ENCODE data around the gene SOX6. TPM values are rescaled to one million over a fixed set of nuclear protein-coding genes. Genes with fewer than 3 reads are reported as not detected.
"Not testable (repeated sequence)": the region's sequence is repeated elsewhere in the genome, so short reads cannot be mapped to it uniquely, and the experiment has no call there.

Gene SOX6
- polyA plus RNA-seq, 1 donor = 22.8 TPM

DNA sequence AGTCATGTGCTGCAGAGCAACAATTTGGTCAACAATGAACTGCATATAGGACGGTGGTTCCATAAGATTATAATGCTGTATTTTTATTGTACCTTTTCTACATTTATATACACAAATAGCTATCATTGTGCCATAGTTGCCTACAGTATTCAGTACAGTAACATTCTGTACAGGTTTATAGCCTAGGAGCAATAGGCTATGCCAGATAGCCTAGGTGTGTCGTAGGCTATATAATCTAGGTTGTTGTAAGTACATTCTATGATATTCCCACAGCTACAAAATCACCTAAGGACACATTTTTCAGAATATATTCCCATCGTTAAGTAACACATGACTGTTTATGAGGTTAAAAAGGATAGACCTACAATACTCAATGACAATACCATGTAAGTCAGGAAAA is 423.9 kb downstream of the SOX6 start:
- no peak for DNase-seq (ENCODE audit: low read depth)

DNA sequence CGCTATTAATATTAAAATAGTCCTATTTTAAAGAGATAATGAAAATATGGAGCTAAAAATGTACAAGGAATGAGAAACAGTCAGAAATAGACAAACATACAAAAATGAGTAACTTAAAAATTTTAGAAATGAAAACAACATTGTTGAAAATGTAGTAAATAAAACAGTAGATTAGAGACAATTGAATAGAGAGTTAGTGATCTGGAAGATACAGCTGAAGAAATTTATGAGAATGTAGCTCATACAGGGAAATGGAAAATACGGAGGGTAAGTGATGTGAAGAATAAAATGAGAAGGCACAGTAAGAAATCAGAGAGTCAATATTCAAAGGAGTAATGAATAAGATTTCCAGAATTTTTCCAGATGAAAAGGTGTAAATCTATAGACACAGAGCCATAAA is 424.8 kb downstream of the SOX6 start:
- no peak for DNase-seq (ENCODE audit: low read depth)

DNA sequence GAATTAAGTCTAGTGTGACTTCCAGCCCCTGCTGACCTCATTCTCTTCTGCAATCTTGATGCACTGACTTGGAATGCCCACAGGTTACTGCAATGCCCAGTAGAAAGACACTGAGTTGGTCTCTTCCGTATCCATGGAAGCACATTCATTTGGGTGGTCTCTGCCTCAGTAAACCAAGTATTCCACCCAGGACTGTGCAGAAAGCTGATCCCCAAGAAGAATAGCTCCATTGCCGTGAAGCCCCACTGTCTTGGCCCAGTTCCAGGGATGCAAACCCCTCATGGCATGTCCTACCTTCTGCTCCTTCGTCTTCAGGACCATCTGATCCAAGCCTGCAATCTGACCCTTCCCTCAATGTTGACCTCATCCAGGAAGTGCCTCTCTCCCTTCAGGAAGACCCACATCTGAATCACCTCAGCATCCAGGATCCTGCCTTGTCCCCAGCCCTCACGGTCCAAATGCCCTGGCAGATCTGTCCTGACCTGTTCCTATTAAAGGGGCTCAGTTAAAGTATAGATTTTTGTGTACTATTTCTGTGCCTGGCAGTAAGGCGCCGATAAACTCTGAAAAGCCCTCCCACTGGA is 425.8 kb downstream of the SOX6 start:
- no peak for DNase-seq (ENCODE audit: low read depth)

GRCh38 chr11:15929371-15929901 is 426.9 kb downstream of the SOX6 start:
- no peak for DNase-seq (ENCODE audit: low read depth)

DNA sequence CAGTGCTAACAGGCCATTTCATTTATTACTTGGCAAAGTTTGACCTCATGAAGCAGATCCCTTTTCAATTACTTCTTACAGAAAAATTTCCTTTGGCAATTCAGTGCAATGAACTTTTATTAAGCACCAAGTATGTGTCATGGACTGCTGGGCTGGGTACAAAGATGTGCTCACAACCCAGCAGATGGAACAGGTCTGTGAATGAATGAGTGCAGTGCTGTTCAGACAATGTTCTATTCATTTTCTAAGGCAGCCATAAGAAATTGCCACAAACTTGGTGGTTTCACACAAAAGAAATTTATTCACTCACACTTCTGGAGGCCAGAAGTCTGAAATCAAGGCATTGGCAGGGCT is 428.5 kb downstream of the SOX6 start:
- DNase-seq (ENCODE audit: low read depth) = no peak

GRCh38 chr11:15927196-15927863 is 429.0 kb downstream of the SOX6 start:
- no peak for DNase-seq (ENCODE audit: low read depth)

- no peak for DNase-seq (ENCODE audit: low read depth)
These were observed 430.3 kb downstream of the SOX6 start for GRCh38 chr11:15926071-15926470.

DNA sequence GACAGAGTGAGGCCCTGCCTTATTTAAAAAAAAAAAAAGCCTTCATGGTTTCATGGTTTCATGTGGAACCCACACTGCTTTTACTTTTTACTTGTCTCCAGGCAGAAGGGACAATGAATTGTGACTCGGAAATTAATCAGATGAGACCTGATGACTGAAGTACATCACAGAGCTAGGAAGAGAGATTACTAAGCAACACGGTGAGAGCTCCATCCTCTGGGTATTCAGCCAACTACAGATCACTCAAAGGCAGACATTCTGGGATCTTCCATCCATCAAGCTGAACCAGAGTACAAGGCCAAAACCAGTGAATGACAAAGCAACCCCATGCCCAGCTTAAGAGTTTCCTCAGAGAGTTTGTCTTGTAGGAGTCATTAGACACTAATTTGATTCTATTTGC is 433.2 kb downstream of the SOX6 start:
- no peak for DNase-seq (ENCODE audit: low read depth)

DNA sequence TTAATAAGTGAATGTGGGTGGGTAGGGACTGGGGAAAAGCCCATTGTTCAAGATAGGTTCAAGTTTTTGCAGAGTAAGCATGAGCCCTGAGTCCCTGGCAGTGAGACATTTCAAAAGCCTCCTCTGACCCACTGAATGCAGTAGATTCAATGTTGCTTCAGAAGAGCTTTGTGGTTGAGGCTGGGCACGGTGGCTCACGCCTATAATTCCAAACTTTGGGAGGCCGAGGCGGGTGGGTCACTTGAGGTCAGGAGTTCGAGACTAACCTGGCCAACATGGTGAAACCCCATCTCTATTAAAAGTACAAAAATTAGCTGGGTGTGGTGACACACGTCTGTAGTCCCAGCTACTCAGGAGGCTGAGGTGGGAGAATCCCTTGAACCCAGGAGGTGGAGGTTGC is 433.6 kb downstream of the SOX6 start:
- DNase-seq (ENCODE audit: low read depth) = not testable (repeated sequence)

- no peak for DNase-seq (ENCODE audit: low read depth)
These were observed 435.3 kb downstream of the SOX6 start for GRCh38 chr11:15920856-15921629.

GRCh38 chr11:15918674-15919073 is 437.7 kb downstream of the SOX6 start:
- DNase-seq (ENCODE audit: low read depth) = no peak

DNA sequence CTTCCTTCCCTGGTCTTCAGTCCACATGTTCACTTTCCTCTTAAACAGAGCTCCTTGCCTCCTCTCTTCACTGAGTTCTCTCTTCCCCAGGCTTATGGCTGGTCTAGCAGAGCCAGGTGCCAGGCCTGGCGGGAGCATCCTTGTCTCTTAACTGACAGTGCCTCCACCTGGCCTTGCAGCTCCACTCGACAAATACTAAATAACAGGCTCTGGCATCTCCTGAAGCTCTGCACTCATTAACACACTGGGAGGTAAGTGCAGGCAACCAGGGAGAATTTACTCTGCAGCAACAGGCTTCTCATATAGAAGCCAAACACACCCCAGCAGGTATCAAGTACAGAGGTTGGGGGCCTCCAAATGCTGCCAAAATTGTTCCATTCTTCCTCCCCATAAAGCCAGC is 438.1 kb downstream of the SOX6 start:
- no peak for DNase-seq (ENCODE audit: low read depth)

Data from forelimb muscle (tissue), 1 donor.